ENCODE results near the gene SCN1B. TPM values are rescaled to one million over a fixed set of nuclear protein-coding genes. Genes with fewer than 3 reads are reported as not detected.

The SCN1B gene
- polyA plus RNA-seq, 4 donors, result 0.84 to 10.1 (median 2.4) TPM; not detected in 1

DNA sequence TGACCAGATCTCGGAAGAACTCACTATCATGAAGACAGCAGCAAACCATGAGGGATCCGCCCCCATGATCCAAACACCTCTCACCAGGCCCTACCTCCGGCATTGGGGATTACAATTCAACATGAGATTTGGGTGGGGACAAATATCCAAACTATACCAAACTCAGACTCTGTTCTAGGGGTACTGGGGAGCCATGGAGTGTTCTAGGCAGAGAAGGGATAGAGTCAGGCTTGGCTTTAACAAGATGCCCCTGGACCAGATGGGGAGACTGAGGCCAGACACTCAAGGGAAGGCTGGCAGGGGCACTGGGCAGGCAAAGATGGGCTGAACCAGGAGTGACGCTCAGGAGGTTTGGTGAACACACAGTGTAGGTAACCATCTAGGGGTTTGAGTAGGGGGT lies 11.9 kb upstream of the SCN1B start:
- H3K4me3 ChIP-seq (ENCODE audit: low read depth in 1 of 3, low read length in 3 of 3), result no peak overlapping the region
- H3K27ac ChIP-seq (ENCODE audit: low read depth in 1 of 3, low read length in 2 of 3), result no peak overlapping the region
- no peaks in the 10 kb centered on the region for H3K4me1 ChIP-seq (ENCODE audit: control insufficient read depth in 3 of 3, insufficient read depth in 2 of 3, low read depth in 1 of 3, low read length in 2 of 3)
- H3K9me3 ChIP-seq (ENCODE audit: control insufficient read depth in 2 of 2, insufficient read depth in 1 of 2, low read depth in 1 of 2, low read length in 1 of 2), result no peaks in the 10 kb centered on the region
- H3K27me3 ChIP-seq (ENCODE audit: control insufficient read depth in 3 of 3, insufficient read depth in 3 of 3, low read length in 3 of 3), result no peaks in the 10 kb centered on the region
- FAIRE-seq (no peak), DNase-seq (no peak)
- peaks cover 10 to 97% (median 22%) of the 10 kb centered on the region in 3 donors for H3K36me3 ChIP-seq (ENCODE audit: control insufficient read depth in 3 of 3, insufficient read depth in 2 of 3, low read depth in 1 of 3, low read length in 3 of 3)
- 96 to 98% (median 96%) methylated on average over 4 of the region's 4 CpGs for WGBS, 3 donors

- FAIRE-seq, result no peak
- no peak overlapping the region for H3K4me3 ChIP-seq (ENCODE audit: low read depth in 1 of 3, low read length in 3 of 3)
- 92 to 95% (median 93%) methylated on average over 18 to 22 of the region's 22 CpGs for WGBS, 3 donors
- no peaks in the 10 kb centered on the region for H3K4me1 ChIP-seq (ENCODE audit: control insufficient read depth in 3 of 3, insufficient read depth in 2 of 3, low read depth in 1 of 3, low read length in 2 of 3)
- no peak for DNase-seq
- H3K36me3 ChIP-seq (ENCODE audit: control insufficient read depth in 3 of 3, insufficient read depth in 2 of 3, low read depth in 1 of 3, low read length in 3 of 3), result peaks cover 10 to 97% (median 28%) of the 10 kb centered on the region in 3 donors
- no peak overlapping the region for H3K27ac ChIP-seq (ENCODE audit: low read depth in 1 of 3, low read length in 2 of 3)
- H3K9me3 ChIP-seq (ENCODE audit: control insufficient read depth in 2 of 2, insufficient read depth in 1 of 2, low read depth in 1 of 2, low read length in 1 of 2), result no peaks in the 10 kb centered on the region
- H3K27me3 ChIP-seq (ENCODE audit: control insufficient read depth in 3 of 3, insufficient read depth in 3 of 3, low read length in 3 of 3), result no peaks in the 10 kb centered on the region
These were observed 11.1 kb upstream of the SCN1B start for GRCh38 chr19:35019144-35019543.

DNA sequence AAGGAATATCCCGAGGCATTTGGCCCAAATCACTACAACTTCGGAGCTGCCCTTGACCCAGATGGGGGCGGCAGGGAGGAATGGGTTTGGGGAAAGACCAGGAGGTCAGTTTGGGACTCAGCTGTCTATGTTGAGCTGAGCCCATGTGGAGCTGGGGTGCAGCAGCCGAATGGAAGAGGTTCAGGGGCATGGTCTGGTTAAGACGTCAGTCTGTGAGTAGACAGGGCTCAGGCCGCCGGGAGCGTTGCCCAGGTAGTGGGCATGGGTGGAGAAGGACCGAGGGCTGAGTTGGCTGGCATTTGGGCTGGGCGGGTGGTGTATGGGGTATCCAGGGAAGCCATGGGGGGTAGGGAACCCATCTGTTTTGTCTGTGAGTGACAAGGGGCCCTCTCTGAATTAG lies 9.3 kb upstream of the SCN1B start:
- 91 to 93% (median 92%) methylated on average over 10 of the region's 10 CpGs for WGBS, 3 donors
- no peaks in the 10 kb centered on the region for H3K27me3 ChIP-seq (ENCODE audit: control insufficient read depth in 3 of 3, insufficient read depth in 3 of 3, low read length in 3 of 3)
- FAIRE-seq, result no peak
- H3K4me3 ChIP-seq (ENCODE audit: low read depth in 1 of 3, low read length in 3 of 3), result no peak overlapping the region
- no peak overlapping the region for H3K27ac ChIP-seq (ENCODE audit: low read depth in 1 of 3, low read length in 2 of 3)
- H3K9me3 ChIP-seq (ENCODE audit: control insufficient read depth in 2 of 2, insufficient read depth in 1 of 2, low read depth in 1 of 2, low read length in 1 of 2), result no peaks in the 10 kb centered on the region
- H3K4me1 ChIP-seq (ENCODE audit: control insufficient read depth in 3 of 3, insufficient read depth in 2 of 3, low read depth in 1 of 3, low read length in 2 of 3), result no peaks in the 10 kb centered on the region
- peaks cover 10 to 97% (median 28%) of the 10 kb centered on the region in 3 donors for H3K36me3 ChIP-seq (ENCODE audit: control insufficient read depth in 3 of 3, insufficient read depth in 2 of 3, low read depth in 1 of 3, low read length in 3 of 3)
- DNase-seq, result no peak

- H3K4me1 ChIP-seq (ENCODE audit: control insufficient read depth in 3 of 3, insufficient read depth in 2 of 3, low read depth in 1 of 3, low read length in 2 of 3), result no peaks in the 10 kb centered on the region
- no peak for FAIRE-seq
- no peak for DNase-seq
- no peaks in the 10 kb centered on the region for H3K27me3 ChIP-seq (ENCODE audit: control insufficient read depth in 3 of 3, insufficient read depth in 3 of 3, low read length in 3 of 3)
- no peak overlapping the region for H3K4me3 ChIP-seq (ENCODE audit: low read depth in 1 of 3, low read length in 3 of 3)
- H3K9me3 ChIP-seq (ENCODE audit: control insufficient read depth in 2 of 2, insufficient read depth in 1 of 2, low read depth in 1 of 2, low read length in 1 of 2), result no peaks in the 10 kb centered on the region
- H3K27ac ChIP-seq (ENCODE audit: low read depth in 1 of 3, low read length in 2 of 3), result no peak overlapping the region
- 94 to 96% (median 95%) methylated on average over 25 of the region's 25 CpGs for WGBS, 3 donors
- peaks cover 10 to 97% (median 31%) of the 10 kb centered on the region in 3 donors for H3K36me3 ChIP-seq (ENCODE audit: control insufficient read depth in 3 of 3, insufficient read depth in 2 of 3, low read depth in 1 of 3, low read length in 3 of 3)
These were observed 8.7 kb upstream of the SCN1B start for GRCh38 chr19:35021596-35021995.

GRCh38 chr19:35022460-35022859 lies 7.8 kb upstream of the SCN1B start:
- Histone ChIP-seq H3K27me3 (ENCODE audit: control insufficient read depth in 3 of 3, insufficient read depth in 3 of 3, low read length in 3 of 3) (no peaks in the 10 kb centered on the region), H3K4me1 (ENCODE audit: control insufficient read depth in 3 of 3, insufficient read depth in 2 of 3, low read depth in 1 of 3, low read length in 2 of 3) (no peaks in the 10 kb centered on the region), H3K4me3 (ENCODE audit: low read depth in 1 of 3, low read length in 3 of 3) (no peak overlapping the region), H3K9me3 (ENCODE audit: control insufficient read depth in 2 of 2, insufficient read depth in 1 of 2, low read depth in 1 of 2, low read length in 1 of 2) (no peaks in the 10 kb centered on the region), H3K27ac (ENCODE audit: low read depth in 1 of 3, low read length in 2 of 3) (no peak overlapping the region), H3K36me3 (ENCODE audit: control insufficient read depth in 3 of 3, insufficient read depth in 2 of 3, low read depth in 1 of 3, low read length in 3 of 3) (peaks cover 10 to 98% (median 32%) of the 10 kb centered on the region in 3 donors)
- 84 to 90% (median 88%) methylated on average over 9 to 14 of the region's 14 CpGs for WGBS, 3 donors
- no peak for DNase-seq
- FAIRE-seq, result no peak

DNA sequence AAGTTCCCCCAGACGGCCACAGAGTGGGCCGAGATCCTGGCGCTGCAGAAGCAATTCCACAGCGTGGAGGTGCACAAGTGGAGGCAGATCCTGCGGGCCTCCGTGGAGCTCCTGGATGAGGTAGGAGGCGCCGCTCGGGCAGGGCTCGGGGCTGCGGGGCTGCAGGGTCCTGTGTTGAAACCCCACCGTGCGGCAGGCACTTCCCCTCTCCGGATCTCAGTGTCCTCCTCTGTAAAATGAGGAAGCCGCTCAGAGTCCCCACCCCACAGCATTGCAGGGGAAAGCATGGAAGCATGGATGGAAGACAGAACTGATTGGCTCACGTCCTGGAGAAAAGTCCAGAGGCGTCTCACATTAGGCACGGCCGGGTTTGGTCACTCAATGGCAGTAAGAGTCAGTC lies 6.8 kb upstream of the SCN1B start:
- H3K4me3 ChIP-seq (ENCODE audit: low read depth in 1 of 3, low read length in 3 of 3), result no peak overlapping the region
- no peaks in the 10 kb centered on the region for H3K27me3 ChIP-seq (ENCODE audit: control insufficient read depth in 3 of 3, insufficient read depth in 3 of 3, low read length in 3 of 3)
- H3K27ac ChIP-seq (ENCODE audit: low read depth in 1 of 3, low read length in 2 of 3), result no peak overlapping the region
- H3K36me3 ChIP-seq (ENCODE audit: control insufficient read depth in 3 of 3, insufficient read depth in 2 of 3, low read depth in 1 of 3, low read length in 3 of 3), result peaks cover 10 to 98% (median 32%) of the 10 kb centered on the region in 3 donors
- no peaks in the 10 kb centered on the region for H3K9me3 ChIP-seq (ENCODE audit: control insufficient read depth in 2 of 2, insufficient read depth in 1 of 2, low read depth in 1 of 2, low read length in 1 of 2)
- 85 to 92% (median 87%) methylated on average over 18 to 19 of the region's 19 CpGs for WGBS, 3 donors
- FAIRE-seq, result no peak
- H3K4me1 ChIP-seq (ENCODE audit: control insufficient read depth in 3 of 3, insufficient read depth in 2 of 3, low read depth in 1 of 3, low read length in 2 of 3), result no peaks in the 10 kb centered on the region
- DNase-seq, result no peak

GRCh38 chr19:35024095-35024494 lies 6.2 kb upstream of the SCN1B start:
- WGBS, 3 donors, result 84 to 88% (median 88%) methylated on average over 6 of the region's 6 CpGs
- peaks cover 0 to under 1% (median 0%) of the 10 kb centered on the region in 3 donors for H3K27me3 ChIP-seq (ENCODE audit: control insufficient read depth in 3 of 3, insufficient read depth in 3 of 3, low read length in 3 of 3)
- DNase-seq, result no peak
- H3K36me3 ChIP-seq (ENCODE audit: control insufficient read depth in 3 of 3, insufficient read depth in 2 of 3, low read depth in 1 of 3, low read length in 3 of 3), result peaks cover 8 to 92% (median 32%) of the 10 kb centered on the region in 3 donors
- no peaks in the 10 kb centered on the region for H3K9me3 ChIP-seq (ENCODE audit: control insufficient read depth in 2 of 2, insufficient read depth in 1 of 2, low read depth in 1 of 2, low read length in 1 of 2)
- no peak for FAIRE-seq
- no peak overlapping the region for H3K27ac ChIP-seq (ENCODE audit: low read depth in 1 of 3, low read length in 2 of 3)
- H3K4me1 ChIP-seq (ENCODE audit: control insufficient read depth in 3 of 3, insufficient read depth in 2 of 3, low read depth in 1 of 3, low read length in 2 of 3), result no peaks in the 10 kb centered on the region
- H3K4me3 ChIP-seq (ENCODE audit: low read depth in 1 of 3, low read length in 3 of 3), result no peak overlapping the region

DNA sequence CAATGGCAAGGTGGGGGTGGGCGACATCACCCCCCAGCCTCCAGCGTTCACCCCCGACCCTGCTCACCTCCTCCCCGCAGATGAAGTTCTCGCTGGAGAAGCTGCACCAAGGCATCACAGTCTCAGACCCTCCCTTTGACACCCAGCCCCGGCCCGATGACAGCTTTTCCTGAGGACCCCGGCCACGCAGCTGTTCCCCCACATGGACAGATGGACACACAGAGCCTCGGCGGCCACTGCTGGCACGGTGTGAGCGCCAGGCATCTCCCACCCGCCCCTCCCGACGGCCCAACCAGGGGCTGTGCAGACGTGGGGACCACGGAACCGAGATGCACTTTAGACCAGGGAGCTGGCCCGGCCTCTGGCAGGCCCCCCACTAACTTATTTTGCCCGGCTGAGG lies 4.3 kb upstream of the SCN1B start:
- WGBS, 3 donors, result 88 to 92% (median 91%) methylated on average over 18 to 21 of the region's 21 CpGs
- Histone ChIP-seq H3K4me3 (ENCODE audit: low read depth in 1 of 3, low read length in 3 of 3) (no peak overlapping the region), H3K27me3 (ENCODE audit: control insufficient read depth in 3 of 3, insufficient read depth in 3 of 3, low read length in 3 of 3) (peaks cover 0 to 11% (median 6%) of the 10 kb centered on the region in 3 donors), H3K27ac (ENCODE audit: low read depth in 1 of 3, low read length in 2 of 3) (no peak overlapping the region), H3K9me3 (ENCODE audit: control insufficient read depth in 2 of 2, insufficient read depth in 1 of 2, low read depth in 1 of 2, low read length in 1 of 2) (no peaks in the 10 kb centered on the region), H3K4me1 (ENCODE audit: control insufficient read depth in 3 of 3, insufficient read depth in 2 of 3, low read depth in 1 of 3, low read length in 2 of 3) (peaks cover 0 to 5% (median 3%) of the 10 kb centered on the region in 3 donors), H3K36me3 (ENCODE audit: control insufficient read depth in 3 of 3, insufficient read depth in 2 of 3, low read depth in 1 of 3, low read length in 3 of 3) (peaks cover 8 to 73% (median 24%) of the 10 kb centered on the region in 3 donors)
- FAIRE-seq (no peak), DNase-seq (no peak)

GRCh38 chr19:35026418-35026817 lies 3.9 kb upstream of the SCN1B start:
- H3K4me3 ChIP-seq (ENCODE audit: low read depth in 1 of 3, low read length in 3 of 3), result no peak overlapping the region
- peaks cover 0 to 15% (median 7%) of the 10 kb centered on the region in 3 donors for H3K27me3 ChIP-seq (ENCODE audit: control insufficient read depth in 3 of 3, insufficient read depth in 3 of 3, low read length in 3 of 3)
- H3K9me3 ChIP-seq (ENCODE audit: control insufficient read depth in 2 of 2, insufficient read depth in 1 of 2, low read depth in 1 of 2, low read length in 1 of 2), result no peaks in the 10 kb centered on the region
- H3K36me3 ChIP-seq (ENCODE audit: control insufficient read depth in 3 of 3, insufficient read depth in 2 of 3, low read depth in 1 of 3, low read length in 3 of 3), result peaks cover 8 to 68% (median 24%) of the 10 kb centered on the region in 3 donors
- DNase-seq (no peak), FAIRE-seq (no peak)
- peaks cover 0 to 5% (median 3%) of the 10 kb centered on the region in 3 donors for H3K4me1 ChIP-seq (ENCODE audit: control insufficient read depth in 3 of 3, insufficient read depth in 2 of 3, low read depth in 1 of 3, low read length in 2 of 3)
- 80 to 92% (median 82%) methylated on average over 6 of the region's 6 CpGs for WGBS, 3 donors
- H3K27ac ChIP-seq (ENCODE audit: low read depth in 1 of 3, low read length in 2 of 3), result no peak overlapping the region
